ENCODE results near the gene GRIN2B. TPM values are rescaled to one million over a fixed set of nuclear protein-coding genes. Genes with fewer than 3 reads are reported as not detected.

GRIN2B gene
- total RNA-seq (not detected), polyA plus RNA-seq (not detected)

- H3K36me3 ChIP-seq (ENCODE audit: control insufficient read depth, insufficient read depth, low read length) = no peaks in the 10 kb centered on the region
- H3K27ac ChIP-seq (ENCODE audit: insufficient read depth, low read length, poor library complexity, severe bottlenecking) = no peak within 1 kb of the TSS
- Mint-ChIP-seq H3K27me3 (peaks cover 55% of the 10 kb centered on the region), H3K9me3 (peaks cover 0 to 10% (median 0%) of the 10 kb centered on the region in 7 donors), H3K36me3 (no peaks in the 10 kb centered on the region), H3K27ac (no peak within 1 kb of the TSS), H3K4me1 (peaks cover 0 to 5% (median 4%) of the 10 kb centered on the region in 4 donors), H3K4me3 (peak within 1 kb of the TSS in 2 of 4 donors; percentile 43 to 61)
- no peaks in the 10 kb centered on the region for H3K9me3 ChIP-seq (ENCODE audit: control insufficient read depth in 2 of 2, low read length in 2 of 2)
- ATAC-seq (ENCODE audit: low read depth in 2 of 2) (no peak), DNase-seq (no peak)
- H3K27me3 ChIP-seq (ENCODE audit: control insufficient read depth, insufficient read depth, low read length) = peaks cover 8% of the 10 kb centered on the region
- peaks cover 5% of the 10 kb centered on the region for H3K4me1 ChIP-seq (ENCODE audit: control insufficient read depth, insufficient read depth, low read length, poor library complexity, severe bottlenecking)
- H3K4me3 ChIP-seq (ENCODE audit: low read depth, low read length) = no peak within 1 kb of the TSS
Measured at GRCh38 chr12:13981296-13981962, at the start of gene GRIN2B. Gene GRIN2B (minus strand): TSS chr12:13981602. CDS start chr12:13866208, 115,394 bp downstream.

DNA sequence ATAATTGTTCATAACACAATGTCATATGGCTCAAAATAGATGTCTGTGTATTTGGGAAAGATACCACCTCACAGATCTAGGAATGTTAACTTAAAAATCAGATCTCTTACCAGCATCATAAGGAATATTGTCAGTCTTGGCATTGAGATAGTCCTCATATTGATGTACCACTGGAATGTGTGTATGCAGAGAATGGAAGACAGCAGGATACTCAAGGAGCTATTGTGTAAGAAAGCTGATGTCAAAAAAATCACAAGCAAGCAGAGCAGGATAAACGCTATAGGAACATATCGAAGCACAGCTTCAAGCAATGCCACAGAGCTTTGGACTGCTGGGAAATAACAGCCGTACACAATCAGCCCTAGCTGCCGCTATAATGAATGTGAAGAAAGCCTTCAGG is 45.1 kb upstream of the GRIN2B start:
- DNase-seq = no peak
- no peak overlapping the region for H3K27ac Mint-ChIP-seq
- no peak overlapping the region for H3K4me3 ChIP-seq (ENCODE audit: low read depth, low read length)

GRCh38 chr12:14024591-14024990 is 43.2 kb upstream of the GRIN2B start:
- no peaks in the 10 kb centered on the region for H3K4me1 Mint-ChIP-seq
- H3K9me3 Mint-ChIP-seq = peaks cover 0 to 4% (median 1%) of the 10 kb centered on the region in 7 donors
- no peaks in the 10 kb centered on the region for H3K36me3 ChIP-seq (ENCODE audit: control insufficient read depth, insufficient read depth, low read length)
- H3K4me3 ChIP-seq (ENCODE audit: low read depth, low read length) = no peak overlapping the region
- no peaks in the 10 kb centered on the region for H3K9me3 ChIP-seq (ENCODE audit: control insufficient read depth in 2 of 2, low read length in 2 of 2)
- H3K36me3 Mint-ChIP-seq = no peaks in the 10 kb centered on the region
- DNase-seq (no peak), ATAC-seq (ENCODE audit: low read depth in 2 of 2) (no peak)
- no peak overlapping the region for H3K4me3 Mint-ChIP-seq
- H3K27ac ChIP-seq (ENCODE audit: insufficient read depth, low read length, poor library complexity, severe bottlenecking) = no peak overlapping the region
- no peaks in the 10 kb centered on the region for H3K4me1 ChIP-seq (ENCODE audit: control insufficient read depth, insufficient read depth, low read length, poor library complexity, severe bottlenecking)
- H3K27ac Mint-ChIP-seq = no peak overlapping the region
- H3K27me3 ChIP-seq (ENCODE audit: control insufficient read depth, insufficient read depth, low read length) = no peaks in the 10 kb centered on the region
- no peaks in the 10 kb centered on the region for H3K27me3 Mint-ChIP-seq

More for the DNA sequence above, 45.1 kb upstream of the GRIN2B start:
- no peaks in the 10 kb centered on the region for H3K36me3 Mint-ChIP-seq
- H3K9me3 Mint-ChIP-seq = peaks cover 0 to 4% (median 1%) of the 10 kb centered on the region in 7 donors
- Histone ChIP-seq H3K4me1 (ENCODE audit: control insufficient read depth, insufficient read depth, low read length, poor library complexity, severe bottlenecking) (no peaks in the 10 kb centered on the region), H3K27me3 (ENCODE audit: control insufficient read depth, insufficient read depth, low read length) (no peaks in the 10 kb centered on the region), H3K27ac (ENCODE audit: insufficient read depth, low read length, poor library complexity, severe bottlenecking) (no peak overlapping the region), H3K36me3 (ENCODE audit: control insufficient read depth, insufficient read depth, low read length) (no peaks in the 10 kb centered on the region), H3K9me3 (ENCODE audit: control insufficient read depth in 2 of 2, low read length in 2 of 2) (no peaks in the 10 kb centered on the region)
- ATAC-seq (ENCODE audit: low read depth in 2 of 2) = no peak
- H3K27me3 Mint-ChIP-seq = no peaks in the 10 kb centered on the region
- H3K4me1 Mint-ChIP-seq = no peaks in the 10 kb centered on the region
- no peak overlapping the region for H3K4me3 Mint-ChIP-seq

DNA sequence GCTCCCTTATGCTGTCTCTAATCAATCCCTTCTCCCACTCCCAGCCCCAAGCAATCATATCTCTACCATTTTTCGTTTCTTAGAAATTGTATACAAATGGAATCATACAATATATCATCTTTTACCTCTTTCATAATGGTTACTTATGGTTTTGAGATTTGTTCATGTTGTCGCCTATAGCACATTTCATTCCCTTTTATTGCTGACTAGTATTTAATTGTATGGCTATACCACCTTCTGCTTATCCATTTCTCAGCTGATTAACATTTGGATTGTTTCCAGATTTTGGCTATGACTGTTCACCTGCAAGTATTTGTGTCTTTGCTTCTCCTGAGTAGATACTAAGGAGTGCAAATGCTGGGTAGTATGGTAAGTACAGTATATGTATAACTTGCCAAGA is 36.7 kb upstream of the GRIN2B start:
- H3K36me3 Mint-ChIP-seq = no peaks in the 10 kb centered on the region
- no peaks in the 10 kb centered on the region for H3K27me3 ChIP-seq (ENCODE audit: control insufficient read depth, insufficient read depth, low read length)
- H3K36me3 ChIP-seq (ENCODE audit: control insufficient read depth, insufficient read depth, low read length) = no peaks in the 10 kb centered on the region
- no peak overlapping the region for H3K27ac Mint-ChIP-seq
- H3K4me3 Mint-ChIP-seq = no peak overlapping the region
- no peaks in the 10 kb centered on the region for H3K4me1 Mint-ChIP-seq
- H3K9me3 ChIP-seq (ENCODE audit: control insufficient read depth in 2 of 2, low read length in 2 of 2) = no peaks in the 10 kb centered on the region
- H3K4me3 ChIP-seq (ENCODE audit: low read depth, low read length) = no peak overlapping the region
- H3K27me3 Mint-ChIP-seq = no peaks in the 10 kb centered on the region
- ATAC-seq (ENCODE audit: low read depth in 2 of 2) (no peak), DNase-seq (no peak)
- no peaks in the 10 kb centered on the region for H3K4me1 ChIP-seq (ENCODE audit: control insufficient read depth, insufficient read depth, low read length, poor library complexity, severe bottlenecking)
- no peak overlapping the region for H3K27ac ChIP-seq (ENCODE audit: insufficient read depth, low read length, poor library complexity, severe bottlenecking)
- H3K9me3 Mint-ChIP-seq = peaks cover 0 to 1% (median 0%) of the 10 kb centered on the region in 7 donors

DNA sequence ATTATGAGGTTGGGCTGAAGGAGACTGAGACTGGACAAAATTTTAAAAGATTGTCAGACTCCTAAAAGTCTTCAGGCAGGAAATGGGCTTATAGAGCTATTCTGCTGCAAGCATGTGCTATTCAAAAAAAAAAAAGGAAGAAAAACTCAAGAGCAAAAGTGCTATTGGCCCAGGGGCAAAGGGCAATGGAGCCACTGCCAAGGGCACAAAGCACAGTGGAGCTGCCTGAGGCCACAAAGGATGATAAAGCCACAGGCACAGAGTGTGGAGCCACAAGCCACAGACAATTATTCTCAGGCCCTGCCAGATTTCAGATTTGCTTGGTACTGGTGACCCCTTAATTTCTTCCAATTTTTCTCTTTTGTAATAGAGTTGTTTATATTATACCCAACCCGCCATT is 29.6 kb upstream of the GRIN2B start:
- no peak for DNase-seq
- H3K4me3 Mint-ChIP-seq = no peak overlapping the region
- no peaks in the 10 kb centered on the region for H3K36me3 ChIP-seq (ENCODE audit: control insufficient read depth, insufficient read depth, low read length)
- H3K36me3 Mint-ChIP-seq = no peaks in the 10 kb centered on the region
- no peak overlapping the region for H3K4me3 ChIP-seq (ENCODE audit: low read depth, low read length)
- no peak overlapping the region for H3K27ac ChIP-seq (ENCODE audit: insufficient read depth, low read length, poor library complexity, severe bottlenecking)
- H3K27me3 Mint-ChIP-seq = no peaks in the 10 kb centered on the region
- H3K4me1 ChIP-seq (ENCODE audit: control insufficient read depth, insufficient read depth, low read length, poor library complexity, severe bottlenecking) = no peaks in the 10 kb centered on the region
- H3K27me3 ChIP-seq (ENCODE audit: control insufficient read depth, insufficient read depth, low read length) = no peaks in the 10 kb centered on the region
- no peak for ATAC-seq (ENCODE audit: low read depth in 2 of 2)
- H3K27ac Mint-ChIP-seq = no peak overlapping the region
- no peaks in the 10 kb centered on the region for H3K9me3 ChIP-seq (ENCODE audit: control insufficient read depth in 2 of 2, low read length in 2 of 2)
- no peaks in the 10 kb centered on the region for H3K4me1 Mint-ChIP-seq
- peaks cover 0 to 6% (median 2%) of the 10 kb centered on the region in 7 donors for H3K9me3 Mint-ChIP-seq

DNA sequence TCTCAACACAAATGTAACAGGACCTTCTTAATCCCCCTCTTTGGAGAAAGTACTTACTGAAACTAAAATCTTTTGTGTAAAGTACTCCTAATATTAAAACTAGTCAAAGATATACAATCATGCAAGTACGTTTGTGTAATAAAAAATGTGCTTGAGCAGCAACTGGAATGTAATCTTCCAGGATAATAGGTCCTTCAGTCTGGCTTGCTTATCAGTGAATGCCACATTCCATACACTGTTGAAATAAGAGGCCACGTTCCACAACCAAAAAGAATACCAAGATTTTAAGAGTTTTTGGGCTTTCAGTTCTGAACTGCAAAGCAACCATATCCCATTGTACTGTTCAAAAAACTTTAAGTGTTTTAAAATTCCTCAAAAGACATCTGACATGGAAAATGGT is 26.2 kb upstream of the GRIN2B start:
- Mint-ChIP-seq H3K4me1 (no peaks in the 10 kb centered on the region), H3K4me3 (no peak overlapping the region), H3K27ac (no peak overlapping the region), H3K27me3 (no peaks in the 10 kb centered on the region), H3K9me3 (peaks cover 2 to 9% (median 6%) of the 10 kb centered on the region in 7 donors), H3K36me3 (no peaks in the 10 kb centered on the region)
- no peaks in the 10 kb centered on the region for H3K27me3 ChIP-seq (ENCODE audit: control insufficient read depth, insufficient read depth, low read length)
- H3K36me3 ChIP-seq (ENCODE audit: control insufficient read depth, insufficient read depth, low read length) = no peaks in the 10 kb centered on the region
- H3K4me3 ChIP-seq (ENCODE audit: low read depth, low read length) = no peak overlapping the region
- H3K9me3 ChIP-seq (ENCODE audit: control insufficient read depth in 2 of 2, low read length in 2 of 2) = no peaks in the 10 kb centered on the region
- no peaks in the 10 kb centered on the region for H3K4me1 ChIP-seq (ENCODE audit: control insufficient read depth, insufficient read depth, low read length, poor library complexity, severe bottlenecking)
- no peak for ATAC-seq (ENCODE audit: low read depth in 2 of 2)
- H3K27ac ChIP-seq (ENCODE audit: insufficient read depth, low read length, poor library complexity, severe bottlenecking) = no peak overlapping the region
- DNase-seq = no peak

DNA sequence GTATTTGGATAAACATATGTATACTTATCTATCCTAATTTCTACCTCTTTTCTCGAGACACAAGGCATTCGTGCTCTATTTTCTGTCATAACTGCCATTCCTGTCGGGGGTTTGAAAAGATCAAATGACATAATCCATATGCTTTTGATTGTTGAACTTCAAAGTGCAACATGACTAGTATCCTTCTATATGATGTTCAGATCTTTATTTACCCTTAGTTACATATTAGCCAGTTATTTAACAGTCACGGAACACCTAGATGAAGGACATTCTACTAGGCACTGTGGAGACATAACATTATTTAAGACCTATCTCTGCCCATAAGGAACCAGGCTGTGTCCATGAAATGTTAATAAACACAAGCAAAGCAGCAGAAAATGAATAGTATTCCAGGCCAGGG is 11.2 kb upstream of the GRIN2B start:
- no peaks in the 10 kb centered on the region for H3K9me3 ChIP-seq (ENCODE audit: control insufficient read depth in 2 of 2, low read length in 2 of 2)
- H3K27ac ChIP-seq (ENCODE audit: insufficient read depth, low read length, poor library complexity, severe bottlenecking) = no peak overlapping the region
- no peaks in the 10 kb centered on the region for H3K4me1 ChIP-seq (ENCODE audit: control insufficient read depth, insufficient read depth, low read length, poor library complexity, severe bottlenecking)
- Mint-ChIP-seq H3K4me3 (no peak overlapping the region), H3K9me3 (peaks cover 0 to 11% (median 0%) of the 10 kb centered on the region in 7 donors), H3K27ac (no peak overlapping the region), H3K36me3 (no peaks in the 10 kb centered on the region), H3K4me1 (no peaks in the 10 kb centered on the region), H3K27me3 (peaks cover 4% of the 10 kb centered on the region)
- H3K27me3 ChIP-seq (ENCODE audit: control insufficient read depth, insufficient read depth, low read length) = no peaks in the 10 kb centered on the region
- no peak overlapping the region for H3K4me3 ChIP-seq (ENCODE audit: low read depth, low read length)
- no peaks in the 10 kb centered on the region for H3K36me3 ChIP-seq (ENCODE audit: control insufficient read depth, insufficient read depth, low read length)
- DNase-seq = no peak
- no peak for ATAC-seq (ENCODE audit: low read depth in 2 of 2)

GRCh38 chr12:13992106-13992505 is 10.7 kb upstream of the GRIN2B start:
- Histone ChIP-seq H3K4me3 (ENCODE audit: low read depth, low read length) (no peak overlapping the region), H3K27me3 (ENCODE audit: control insufficient read depth, insufficient read depth, low read length) (no peaks in the 10 kb centered on the region), H3K9me3 (ENCODE audit: control insufficient read depth in 2 of 2, low read length in 2 of 2) (no peaks in the 10 kb centered on the region), H3K4me1 (ENCODE audit: control insufficient read depth, insufficient read depth, low read length, poor library complexity, severe bottlenecking) (no peaks in the 10 kb centered on the region), H3K36me3 (ENCODE audit: control insufficient read depth, insufficient read depth, low read length) (no peaks in the 10 kb centered on the region), H3K27ac (ENCODE audit: insufficient read depth, low read length, poor library complexity, severe bottlenecking) (no peak overlapping the region)
- no peak for DNase-seq
- peaks cover 0 to 11% (median 0%) of the 10 kb centered on the region in 7 donors for H3K9me3 Mint-ChIP-seq
- H3K27me3 Mint-ChIP-seq = peaks cover 4% of the 10 kb centered on the region
- ATAC-seq (ENCODE audit: low read depth in 2 of 2) = no peak
- no peak overlapping the region for H3K27ac Mint-ChIP-seq
- no peak overlapping the region for H3K4me3 Mint-ChIP-seq
- no peaks in the 10 kb centered on the region for H3K36me3 Mint-ChIP-seq
- H3K4me1 Mint-ChIP-seq = no peaks in the 10 kb centered on the region
